NCI-H2171 (cell line): Measurements from ENCODE around the gene LRRTM1.
A peak's percentile ranks its signal among the peaks of the same experiment; 100 is the strongest.

ENCODE experiments used
- DNase-seq: peaks from one replicate; lab custom pipeline; 2025; lab: John Stamatoyannopoulos, UW

LRRTM1 gene

GRCh38 chr2:80302314-80303005, 2.1 kb downstream of the LRRTM1 start:
- DNase-seq, result no peak

GRCh38 chr2:80302001-80302313, 2.6 kb downstream of the LRRTM1 start:
- no peak for DNase-seq

GRCh38 chr2:80300954-80301353, 3.6 kb downstream of the LRRTM1 start:
- no peak for DNase-seq

- no peak for DNase-seq
These were observed 4.2 kb downstream of the LRRTM1 start for GRCh38 chr2:80300346-80300745.

- no peak for DNase-seq
These were observed 4.9 kb downstream of the LRRTM1 start for GRCh38 chr2:80299661-80300060.

- no peak for DNase-seq
These were observed 5.6 kb downstream of the LRRTM1 start for GRCh38 chr2:80298954-80299353.

GRCh38 chr2:80293039-80293438, 11.5 kb downstream of the LRRTM1 start:
- DNase-seq, result no peak

GRCh38 chr2:80292474-80292873, 12.1 kb downstream of the LRRTM1 start:
- DNase-seq, result no peak

GRCh38 chr2:80291656-80292055, 12.9 kb downstream of the LRRTM1 start:
- DNase-seq, result no peak

- peak; percentile 5 for DNase-seq
These were observed 16.0 kb downstream of the LRRTM1 start for GRCh38 chr2:80288576-80288975.

- DNase-seq, result no peak
These were observed 23.5 kb downstream of the LRRTM1 start for GRCh38 chr2:80281049-80281448.

- DNase-seq, result no peak
These were observed 24.0 kb downstream of the LRRTM1 start for GRCh38 chr2:80280598-80280997.

GRCh38 chr2:80269806-80270205, 34.7 kb downstream of the LRRTM1 start:
- no peak for DNase-seq

GRCh38 chr2:80266231-80266630, 38.3 kb downstream of the LRRTM1 start:
- no peak for DNase-seq

- DNase-seq, result no peak
These were observed 45.3 kb downstream of the LRRTM1 start for GRCh38 chr2:80259292-80259691.

GRCh38 chr2:80258793-80259192, 45.8 kb downstream of the LRRTM1 start:
- DNase-seq, result no peak

GRCh38 chr2:80258341-80258740, 46.2 kb downstream of the LRRTM1 start:
- DNase-seq, result no peak

GRCh38 chr2:80257450-80257849, 47.1 kb downstream of the LRRTM1 start:
- no peak for DNase-seq

GRCh38 chr2:80256782-80257167, 47.8 kb downstream of the LRRTM1 start:
- DNase-seq, result no peak

- DNase-seq, result no peak
These were observed 48.4 kb downstream of the LRRTM1 start for GRCh38 chr2:80255918-80256781.

- DNase-seq, result no peak
These were observed 52.1 kb downstream of the LRRTM1 start for GRCh38 chr2:80252294-80252986.
